Liver (tissue), 9 donors: Measurements from ENCODE around the gene SCART1. TPM values are rescaled to one million over a fixed set of nuclear protein-coding genes. Genes with fewer than 3 reads are reported as not detected.
"Not testable (repeated sequence)": the region's sequence is repeated elsewhere in the genome, so short reads cannot be mapped to it uniquely, and the experiment has no call there.

ENCODE experiments used
- DNase-seq: peaks from one replicate; pipeline ENCODE4 v3.0.0-alpha.2; 2017; ENCODE audit warnings: low spot score
- H3K27ac ChIP-seq, 2 donors: one replicate each; pipeline ENCODE4 v1.7.0; 2013; ENCODE audit warnings: inconsistent platforms in 2 of 2, low read length in 2 of 2, control low read depth in 1 of 2, low read depth in 1 of 2, mild to moderate bottlenecking in 1 of 2
- H3K27me3 ChIP-seq, 4 donors: one replicate each; pipeline versions ENCODE4 v1.6.1 to v1.7.0; 2013; ENCODE audit warnings: low read length in 3 of 4, inconsistent platforms in 1 of 4, mild to moderate bottlenecking in 1 of 4, moderate library complexity in 1 of 4; ENCODE audit not compliant: control insufficient read depth in 4 of 4, insufficient read depth in 4 of 4
- H3K36me3 ChIP-seq, 4 donors: one replicate each; pipeline versions ENCODE4 v1.6.1 to v1.7.0; 2013; ENCODE audit warnings: low read length in 3 of 4, mild to moderate bottlenecking in 3 of 4, low read depth in 1 of 4, moderate library complexity in 1 of 4; ENCODE audit not compliant: control insufficient read depth in 4 of 4, insufficient read depth in 3 of 4
- H3K4me1 ChIP-seq, 4 donors: one replicate each; pipeline versions ENCODE4 v1.6.1 to v1.7.0; 2013; ENCODE audit warnings: low read length in 3 of 4, mild to moderate bottlenecking in 3 of 4, moderate library complexity in 1 of 4; ENCODE audit not compliant: control insufficient read depth in 4 of 4, insufficient read depth in 4 of 4
- H3K4me3 ChIP-seq, 3 donors: one replicate each; pipeline versions ENCODE4 v1.6.1 to v1.7.0; 2013; ENCODE audit warnings: low read length in 3 of 3, control low read depth in 1 of 3, low read depth in 1 of 3, mild to moderate bottlenecking in 1 of 3
- H3K9ac ChIP-seq, 2 donors: one replicate each; pipeline ENCODE4 v1.7.0; 2013; ENCODE audit warnings: low read length in 2 of 2, mild to moderate bottlenecking in 2 of 2, moderate library complexity in 2 of 2, control low read depth in 1 of 2, low read depth in 1 of 2
- H3K9me3 ChIP-seq, 4 donors: one replicate each; pipeline versions ENCODE4 v1.6.1 to v1.7.0; 2013; ENCODE audit warnings: low read length in 3 of 4; ENCODE audit not compliant: control insufficient read depth in 4 of 4
- FOXA2 ChIP-seq: IDR thresholded peaks from 2 replicates; pipeline ENCODE4 v1.6.1; 2016; ENCODE audit warnings: antibody characterized with exemption
- HNF4A ChIP-seq, 2 donors: conservative IDR thresholded peaks; 2 replicates each; pipeline ENCODE4 v1.6.1; 2016; ENCODE audit warnings: antibody characterized with exemption in 2 of 2, mild to moderate bottlenecking in 2 of 2
- RXRA ChIP-seq, 2 donors: IDR thresholded peaks; 2 replicates each; pipeline ENCODE4 v1.6.1; 2017 to 2018; ENCODE audit warnings: antibody characterized with exemption in 2 of 2, mild to moderate bottlenecking in 1 of 2
- SP1 ChIP-seq: IDR thresholded peaks from 2 replicates; pipeline ENCODE4 v1.6.1; 2018; ENCODE audit warnings: antibody characterized with exemption, mild to moderate bottlenecking
- YY1 ChIP-seq: IDR thresholded peaks from 2 replicates; pipeline ENCODE4 v1.6.1; 2016; ENCODE audit warnings: antibody characterized with exemption, mild to moderate bottlenecking
- WGBS: extraction: QIAGEN DNeasy Blood & Tissue Kit; methylation state at CpG from one replicate; pipeline ENCODE4 v1.1.7; 2013; 5-methylcytosine and 5-hydroxymethylcytosine counted together
- polyA plus RNA-seq, 2 donors: library from polyadenylated mRNA; stranded (reverse) in 1 of 2; unstranded in 1 of 2; fragments of 200-250 nt in 1 of 2; fragments of >200 nt in 1 of 2; fragmentation: Nextera tagmentation in 1 of 2; extraction: Ambion mirVana in 1 of 2; gene quantifications; one replicate each; pipeline versions ENCODE4 v1.2.1 to v1.2.3, GENCODE V29; 2013 to 2015
- total RNA-seq, 2 donors: library from RNA; depleted of rRNA; stranded (reverse); fragments of >200 nt; gene quantifications; one replicate each; pipeline ENCODE4 v1.2.3, GENCODE V29; 2014
- donor health status: healthy.
- donor health status: healthy.
- donor health status: healthy.
- donor health status: healthy.
- donor health status: healthy.

The SCART1 gene
- total and polyA plus RNA-seq, 4 donors: 0.32 to 1.1 (median 0.68) TPM

GRCh38 chr10:133518517-133518916, 64.8 kb downstream of the SCART1 start:
- TF ChIP-seq YY1 (peak; percentile 73), RXRA (IDR thresholded peaks at IDR 0.05) (peak in 1 of 2 donors; percentile 56), SP1 (peak; percentile 43), HNF4A (conservative IDR thresholded peaks at IDR 0.05) (peak; percentile 54 to 58), FOXA2 (peak; percentile 35)
- not testable (repeated sequence) for H3K9me3 ChIP-seq, H3K36me3 ChIP-seq, DNase-seq, H3K4me3 ChIP-seq, H3K27me3 ChIP-seq
- Histone ChIP-seq H3K4me1 (peaks cover 3 to 44% (median 21%) of the 10 kb centered on the region in 4 donors), H3K9ac (peak overlapping the region in 1 of 2 donors; percentile 60), H3K27ac (peak overlapping the region; percentile 20 to 41)
- WGBS: 38% methylated on average over 5 of the region's 5 CpGs

Other genes with a start within 250 kb of the SCART1 start
- gene UTF1, start 223.7 kb upstream of the SCART1 start, total RNA-seq: not detected
- gene UTF1, start 223.7 kb upstream of the SCART1 start, polyA plus RNA-seq: not detected
- gene VENTX, start 216.1 kb upstream of the SCART1 start, total RNA-seq: under 1 TPM; 0.05 to 0.25 TPM
- gene VENTX, start 216.1 kb upstream of the SCART1 start, polyA plus RNA-seq: under 1 TPM; 0.06 to 0.13 TPM
- 1 to 10 TPM; 5.4 to 6.9 TPM for gene ADAM8, start 177.1 kb upstream of the SCART1 start, total RNA-seq
- 1 to 10 TPM; 1.3 to 2.0 TPM for gene ADAM8, start 177.1 kb upstream of the SCART1 start, polyA plus RNA-seq
- gene TUBGCP2, start 145.1 kb upstream of the SCART1 start, total RNA-seq: 10 to 100 TPM; 29.6 to 32.4 TPM
- gene TUBGCP2, start 145.1 kb upstream of the SCART1 start, polyA plus RNA-seq: 10 to 100 TPM; 18.8 to 25.6 TPM
- gene ZNF511, start 145.0 kb upstream of the SCART1 start, total RNA-seq: 10 to 100 TPM; 13.7 to 31.3 TPM
- gene ZNF511, start 145.0 kb upstream of the SCART1 start, polyA plus RNA-seq: 10 to 100 TPM; 17.0 to 31.8 TPM
- not detected for gene CALY, start 117.0 kb upstream of the SCART1 start, total RNA-seq
- under 1 TPM in 1 of 2 donors, not detected in 1; 0.07 TPM for gene CALY, start 117.0 kb upstream of the SCART1 start, polyA plus RNA-seq
- gene PRAP1, start 106.6 kb upstream of the SCART1 start, total RNA-seq: 100 to 1,000 TPM in 1 of 2 donors, 10 to 100 TPM in 1; 60.8 to 174 TPM
- 100 to 1,000 TPM; 315 to 426 TPM for gene PRAP1, start 106.6 kb upstream of the SCART1 start, polyA plus RNA-seq
- 10 to 100 TPM; 24.3 to 67.6 TPM for gene FUOM, start 95.9 kb upstream of the SCART1 start, total RNA-seq
- gene FUOM, start 95.9 kb upstream of the SCART1 start, polyA plus RNA-seq: 100 to 1,000 TPM; 124 to 194 TPM
- 100 to 1,000 TPM in 1 of 2 donors, 10 to 100 TPM in 1; 41.5 to 214 TPM for gene ECHS1, start 80.6 kb upstream of the SCART1 start, total RNA-seq
- gene ECHS1, start 80.6 kb upstream of the SCART1 start, polyA plus RNA-seq: 100 to 1,000 TPM; 493 to 849 TPM
- 10 to 100 TPM in 1 of 2 donors, 1 to 10 TPM in 1; 4.8 to 17.5 TPM for gene PAOX, start 74.7 kb upstream of the SCART1 start, total RNA-seq
- gene PAOX, start 74.7 kb upstream of the SCART1 start, polyA plus RNA-seq: 10 to 100 TPM in 1 of 2 donors, 1 to 10 TPM in 1; 9.1 to 17.8 TPM
- gene MTG1, start 59.8 kb upstream of the SCART1 start, total RNA-seq: 10 to 100 TPM; 19.4 to 43.1 TPM
- gene MTG1, start 59.8 kb upstream of the SCART1 start, polyA plus RNA-seq: 10 to 100 TPM; 33.2 to 70.6 TPM
- not detected for gene SPRN, start 29.3 kb upstream of the SCART1 start, total RNA-seq
- 10 to 100 TPM in 1 of 2 donors, 1 to 10 TPM in 1; 1.3 to 36.4 TPM for gene SPRN, start 29.3 kb upstream of the SCART1 start, polyA plus RNA-seq
- gene CYP2E1, start 73.4 kb downstream of the SCART1 start, total RNA-seq: 1,000 to 10,000 TPM in 1 of 2 donors, under 1 TPM in 1; 0.93 to 2,431 TPM
- 1,000 to 10,000 TPM; 3,994 to 5,149 TPM for gene CYP2E1, start 73.4 kb downstream of the SCART1 start, polyA plus RNA-seq
- gene SYCE1, start 111.6 kb downstream of the SCART1 start, total RNA-seq: under 1 TPM in 1 of 2 donors, not detected in 1; 0.33 TPM
- 1 to 10 TPM; 2.1 to 5.4 TPM for gene SYCE1, start 111.6 kb downstream of the SCART1 start, polyA plus RNA-seq
- not detected for gene FRG2B, start 172.8 kb downstream of the SCART1 start, total RNA-seq
- not detected for gene FRG2B, start 172.8 kb downstream of the SCART1 start, polyA plus RNA-seq